H9 (cell line): ENCODE measurements around the gene RUBCN. TPM values are rescaled to one million over a fixed set of nuclear protein-coding genes. Genes with fewer than 3 reads are reported as not detected.

ENCODE experiments used
- DNase-seq: peaks from one replicate; pipeline ENCODE4 v3.0.0-alpha.2; 2017
- H2AFZ ChIP-seq: one replicate; pipeline ENCODE4 v1.6.1; 2013; ENCODE audit warnings: mild to moderate bottlenecking, low read length, control low read depth, moderate library complexity
- H2AK5ac ChIP-seq: 2 replicates; pipeline ENCODE4 v1.6.1; 2013; ENCODE audit warnings: low read length, control low read depth, mixed read lengths; ENCODE audit not compliant: insufficient read length
- H2BK120ac ChIP-seq: one replicate; pipeline ENCODE4 v1.6.1; 2013; ENCODE audit warnings: low read depth, mild to moderate bottlenecking, low read length, control low read depth, inconsistent platforms; ENCODE audit not compliant: poor library complexity, severe bottlenecking
- H2BK12ac ChIP-seq: 2 replicates; pipeline ENCODE4 v1.6.1; 2013; ENCODE audit warnings: low read length, control low read depth, mixed read lengths, low read depth; ENCODE audit not compliant: insufficient read length
- H2BK15ac ChIP-seq: 2 replicates; pipeline ENCODE4 v1.6.1; 2013; ENCODE audit warnings: low read depth, low read length, control low read depth
- H2BK20ac ChIP-seq: one replicate; pipeline ENCODE4 v1.6.1; 2013; ENCODE audit warnings: low read depth, mild to moderate bottlenecking, low read length, control low read depth, inconsistent platforms; ENCODE audit not compliant: poor library complexity, severe bottlenecking
- H2BK5ac ChIP-seq: 2 replicates; pipeline ENCODE4 v1.6.1; 2013; ENCODE audit warnings: low read length, control low read depth, mixed read lengths; ENCODE audit not compliant: insufficient read length
- H3K14ac ChIP-seq: 2 replicates; pipeline ENCODE4 v1.6.1; 2013; ENCODE audit warnings: low read length, control low read depth; ENCODE audit not compliant: insufficient read depth
- H3K18ac ChIP-seq: 2 replicates; pipeline ENCODE4 v1.6.1; 2013; ENCODE audit warnings: low read depth, mild to moderate bottlenecking, mixed read lengths, low read length, control low read depth; ENCODE audit not compliant: insufficient read length
- H3K23ac ChIP-seq: 2 replicates; pipeline ENCODE4 v1.6.1; 2013; ENCODE audit warnings: low read length, control low read depth, mixed read lengths, low read depth; ENCODE audit not compliant: insufficient read length
- H3K23me2 ChIP-seq: 2 replicates; pipeline ENCODE4 v1.6.1; 2013; ENCODE audit warnings: low read depth, mild to moderate bottlenecking, mixed read lengths, low read length, control low read depth; ENCODE audit not compliant: insufficient read length, poor library complexity, severe bottlenecking
- H3K27ac ChIP-seq: 2 replicates; pipeline ENCODE4 v1.5.1; 2013; ENCODE audit warnings: low read length, control low read depth, mixed read lengths, low read depth; ENCODE audit not compliant: insufficient read length
- H3K27me3 ChIP-seq: 2 replicates; pipeline ENCODE4 v1.6.1; 2013; ENCODE audit warnings: low read length, control low read depth, inconsistent platforms; ENCODE audit not compliant: insufficient read depth
- H3K4ac ChIP-seq: 2 replicates; pipeline ENCODE4 v1.6.1; 2013; ENCODE audit warnings: low read depth, mild to moderate bottlenecking, control low read depth, inconsistent platforms, low read length, moderate library complexity
- H3K4me1 ChIP-seq: 2 replicates; pipeline ENCODE4 v1.6.1; 2013; ENCODE audit warnings: low read length, control low read depth, inconsistent platforms; ENCODE audit not compliant: insufficient read depth
- H3K4me2 ChIP-seq: 2 replicates; pipeline ENCODE4 v1.6.1; 2013; ENCODE audit warnings: low read length, control low read depth, mixed read lengths; ENCODE audit not compliant: insufficient read length, insufficient read depth
- H3K56ac ChIP-seq: 2 replicates; pipeline ENCODE4 v1.6.1; 2013; ENCODE audit warnings: low read depth, mild to moderate bottlenecking, mixed read lengths, low read length, control low read depth; ENCODE audit not compliant: insufficient read length
- H3K79me1 ChIP-seq: 2 replicates; pipeline ENCODE4 v1.6.1; 2013; ENCODE audit warnings: low read depth, mild to moderate bottlenecking, moderate library complexity, low read length, control low read depth, inconsistent platforms; ENCODE audit not compliant: insufficient read depth, poor library complexity, severe bottlenecking
- H3K79me2 ChIP-seq: 2 replicates; pipeline ENCODE4 v1.6.1; 2013; ENCODE audit warnings: low read length, control low read depth, inconsistent platforms; ENCODE audit not compliant: insufficient read depth
- H3K9ac ChIP-seq: 2 replicates; pipeline ENCODE4 v1.6.1; 2013; ENCODE audit warnings: low read length, control low read depth, mixed read lengths; ENCODE audit not compliant: insufficient read length; ENCODE audit errors: extremely low read depth
- H3K9me3 ChIP-seq: one replicate; pipeline ENCODE4 v1.6.1; 2013; ENCODE audit warnings: low read depth, low read length, inconsistent platforms; ENCODE audit not compliant: control insufficient read depth
- H3T11ph ChIP-seq: one replicate; pipeline ENCODE4 v1.6.1; 2013; ENCODE audit warnings: mild to moderate bottlenecking, low read length, control low read depth, inconsistent platforms
- H4K20me1 ChIP-seq: one replicate; pipeline ENCODE4 v1.6.1; 2013; ENCODE audit not compliant: control insufficient read depth, insufficient read length, insufficient read depth
- H4K5ac ChIP-seq: 2 replicates; pipeline ENCODE4 v1.6.1; 2013; ENCODE audit warnings: low read depth, mild to moderate bottlenecking, mixed read lengths, low read length, control low read depth; ENCODE audit not compliant: insufficient read length
- H4K8ac ChIP-seq: replicated peaks from 2 replicates; pipeline ENCODE4 v1.6.1; 2013; ENCODE audit warnings: low read length, control low read depth, mixed read lengths, low read depth; ENCODE audit not compliant: insufficient read length
- H4K91ac ChIP-seq: 2 replicates; pipeline ENCODE4 v1.6.1; 2013; ENCODE audit warnings: low read depth, mild to moderate bottlenecking, moderate library complexity, mixed read lengths, low read length, control low read depth; ENCODE audit not compliant: insufficient read length
- H3K27ac Mint-ChIP-seq, 3 experiments: 2 replicates in 2 of 3; 3 replicates in 1 of 3; pipeline ENCODE4 v1.8.0; 2020 to 2021; ENCODE audit warnings: mixed read lengths in 3 of 3, mild to moderate bottlenecking in 1 of 3, moderate library complexity in 1 of 3
- H3K27me3 Mint-ChIP-seq: 2 replicates; pipeline ENCODE4 v1.8.0; 2021; ENCODE audit warnings: low read depth, mild to moderate bottlenecking, moderate library complexity, mixed read lengths
- H3K36me3 Mint-ChIP-seq, 3 experiments: 2 replicates in 2 of 3; 3 replicates in 1 of 3; pipeline ENCODE4 v1.8.0; 2020 to 2021; ENCODE audit warnings: low read depth in 3 of 3, mixed read lengths in 3 of 3; ENCODE audit not compliant: insufficient read depth in 1 of 3
- H3K4me1 Mint-ChIP-seq, 2 experiments: 2 replicates each; pipeline ENCODE4 v1.8.0; 2020; ENCODE audit warnings: mixed read lengths in 2 of 2
- H3K4me3 Mint-ChIP-seq, 2 experiments: 2 replicates in 1 of 2; 3 replicates in 1 of 2; pipeline ENCODE4 v1.8.0; 2020 to 2021; ENCODE audit warnings: mild to moderate bottlenecking in 2 of 2, mixed read lengths in 2 of 2, moderate library complexity in 1 of 2
- H3K9me3 Mint-ChIP-seq, 2 experiments: 2 replicates in 1 of 2; 3 replicates in 1 of 2; pipeline ENCODE4 v1.8.0; 2020; ENCODE audit warnings: mild to moderate bottlenecking in 2 of 2, mixed read lengths in 2 of 2, moderate library complexity in 1 of 2
- WGBS: extraction: QIAGEN DNeasy Blood & Tissue Kit; methylation state at CpG from one replicate; pipeline ENCODE4 v1.1.7; 2013; ENCODE audit warnings: missing lambda C conversion rate, low lambda C conversion rate, mixed read lengths; ENCODE audit not compliant: insufficient read length; ENCODE audit errors: extremely low coverage; 5-methylcytosine and 5-hydroxymethylcytosine counted together
- total RNA-seq: library from RNA; stranded (reverse); gene quantifications from 2 replicates; pipeline ENCODE4 v1.2.1, GENCODE V29; 2021
- TF ChIP-seq, protein P1 (sequence below): fragments of 200-600 bp; sonication (generic); conservative IDR thresholded peaks from 3 replicates; pipeline ENCODE4 v1.8.0; 2021; ENCODE audit warnings: antibody characterized with exemption, mild to moderate bottlenecking

RUBCN gene
- total RNA-seq, 1 experiment from 2014 or later, result 17.7 TPM

DNA sequence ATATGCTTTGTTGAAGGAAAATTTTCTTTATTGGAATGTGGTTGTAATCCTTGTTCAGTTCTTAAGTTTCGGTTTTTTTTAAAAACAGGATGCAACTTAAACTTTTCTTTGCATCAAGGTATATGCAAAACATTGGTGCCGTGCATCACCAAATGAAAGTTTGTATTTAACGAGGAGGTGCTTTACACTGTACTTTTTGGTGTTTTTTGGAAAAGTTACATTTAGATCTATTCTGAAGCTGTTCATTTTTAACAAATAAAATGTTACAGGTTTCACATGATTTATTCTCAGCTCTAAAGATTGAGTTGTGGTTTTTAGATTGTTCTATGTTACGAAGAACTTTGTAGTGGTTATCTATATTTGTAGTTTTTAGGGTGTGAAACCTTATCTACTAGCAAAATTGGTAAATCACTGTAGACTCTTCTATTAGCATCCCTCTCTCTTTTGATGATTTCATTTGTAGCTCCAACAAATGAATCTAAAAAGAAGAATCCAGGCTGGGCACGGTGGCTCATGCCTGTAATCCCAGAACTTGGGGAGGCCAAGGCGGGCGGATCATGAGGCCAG is 47.4 kb upstream of the RUBCN start:
- Histone ChIP-seq H2BK20ac (no peak overlapping the region), H3K56ac (no peak overlapping the region), H3K14ac (no peak overlapping the region), H2AFZ (no peak overlapping the region), H3K9ac (no peak overlapping the region), H3K4ac (no peak overlapping the region), H2BK12ac (no peak overlapping the region), H3T11ph (no peak overlapping the region), H4K8ac (no peak overlapping the region), H4K20me1 (no peaks in the 10 kb centered on the region), H2AK5ac (no peak overlapping the region), H2BK15ac (no peak overlapping the region), H2BK5ac (no peak overlapping the region), H3K23ac (no peak overlapping the region), H3K18ac (no peak overlapping the region), H3K23me2 (no peaks in the 10 kb centered on the region), H3K79me2 (no peaks in the 10 kb centered on the region), H4K91ac (no peak overlapping the region), H3K4me1 (no peaks in the 10 kb centered on the region), H3K27ac (no peak overlapping the region), H3K79me1 (no peaks in the 10 kb centered on the region), H3K4me2 (no peak overlapping the region), H3K27me3 (no peaks in the 10 kb centered on the region), H2BK120ac (no peak overlapping the region), H3K9me3 (no peaks in the 10 kb centered on the region), H4K5ac (no peak overlapping the region)
- Mint-ChIP-seq H3K4me3 (no peak overlapping the region), H3K4me1 (peaks cover 0 to 2% of the 10 kb centered on the region in 2 experiments; a peak in 1 of 4 replicates), H3K27me3 (no peaks in the 10 kb centered on the region), H3K27ac (no peak overlapping the region), H3K9me3 (peaks cover 0 to 3% of the 10 kb centered on the region in 2 experiments; a peak in 1 of 5 replicates), H3K36me3 (peaks cover 9 to 15% (median 11%) of the 10 kb centered on the region in 3 experiments)
- TF ChIP-seq, protein P1, sequence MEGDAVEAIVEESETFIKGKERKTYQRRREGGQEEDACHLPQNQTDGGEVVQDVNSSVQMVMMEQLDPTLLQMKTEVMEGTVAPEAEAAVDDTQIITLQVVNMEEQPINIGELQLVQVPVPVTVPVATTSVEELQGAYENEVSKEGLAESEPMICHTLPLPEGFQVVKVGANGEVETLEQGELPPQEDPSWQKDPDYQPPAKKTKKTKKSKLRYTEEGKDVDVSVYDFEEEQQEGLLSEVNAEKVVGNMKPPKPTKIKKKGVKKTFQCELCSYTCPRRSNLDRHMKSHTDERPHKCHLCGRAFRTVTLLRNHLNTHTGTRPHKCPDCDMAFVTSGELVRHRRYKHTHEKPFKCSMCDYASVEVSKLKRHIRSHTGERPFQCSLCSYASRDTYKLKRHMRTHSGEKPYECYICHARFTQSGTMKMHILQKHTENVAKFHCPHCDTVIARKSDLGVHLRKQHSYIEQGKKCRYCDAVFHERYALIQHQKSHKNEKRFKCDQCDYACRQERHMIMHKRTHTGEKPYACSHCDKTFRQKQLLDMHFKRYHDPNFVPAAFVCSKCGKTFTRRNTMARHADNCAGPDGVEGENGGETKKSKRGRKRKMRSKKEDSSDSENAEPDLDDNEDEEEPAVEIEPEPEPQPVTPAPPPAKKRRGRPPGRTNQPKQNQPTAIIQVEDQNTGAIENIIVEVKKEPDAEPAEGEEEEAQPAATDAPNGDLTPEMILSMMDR, result no peak
- DNase-seq, result no peak
- WGBS, result no CpG with 5 or more reads among the region's 7 CpGs
